SK-N-SH (cell line): ENCODE data around the gene TSHZ2. TPM values are rescaled to one million over a fixed set of nuclear protein-coding genes. Genes with fewer than 3 reads are reported as not detected.

ENCODE experiments used
- CTCF ChIA-PET: fragments of 300-600, 350-600 bp; formaldehyde crosslinking; extraction: SDS; loops from one replicate; lab custom pipeline; 2021; lab: Yijun Ruan, JAX
- POLR2A ChIA-PET: fragments of 350-600 bp; sonication (Branson Sonifier 250); formaldehyde crosslinking; extraction: SDS; loops from one replicate; lab custom pipeline; 2020; ENCODE audit warnings: antibody characterized with exemption, inconsistent platforms; lab: Yijun Ruan, JAX
- DNase-seq: peaks from one replicate; pipeline ENCODE4 v3.0.0; 2012
- H2AFZ ChIP-seq: fragments of 200-600 bp; sonication (generic); 2 replicates; pipeline ENCODE4 v1.8.1; 2016; ENCODE audit warnings: antibody characterized with exemption, mild to moderate bottlenecking, low read depth
- H3F3A ChIP-seq: fragments of 200-600 bp; sonication (generic); replicated peaks from 2 replicates; pipeline ENCODE3; 2016; ENCODE audit warnings: antibody characterized with exemption, mild to moderate bottlenecking; ENCODE audit not compliant: insufficient read depth
- H3K27ac ChIP-seq, 2 experiments: fragments of 200-500 bp in 1 of 2; fragments of 200-600 bp in 1 of 2; sonication (Bioruptor generic) in 1 of 2; sonication (generic), shearing (Covaris generic) in 1 of 2; 2 replicates each; pipeline versions ENCODE4 v1.5.1 to v1.6.1; 2014 to 2016; ENCODE audit warnings: low read depth in 2 of 2, inconsistent platforms in 1 of 2, low read length in 1 of 2, mild to moderate bottlenecking in 1 of 2, mixed read lengths in 1 of 2
- H3K27me3 ChIP-seq: fragments of 200-600 bp; sonication (generic), shearing (Covaris generic); 2 replicates; pipeline ENCODE4 v1.6.1; 2016; ENCODE audit warnings: mixed run types; ENCODE audit not compliant: insufficient read depth
- H3K36me3 ChIP-seq, 2 experiments: fragments of 200-500 bp in 1 of 2; fragments of 200-600 bp in 1 of 2; sonication (Bioruptor generic) in 1 of 2; sonication (generic) in 1 of 2; replicated peaks in 1 of 2; 2 replicates each; pipeline versions ENCODE3 to v1.5.1; 2014 to 2016; ENCODE audit warnings: low read length in 1 of 2, mild to moderate bottlenecking in 1 of 2; ENCODE audit not compliant: insufficient read depth in 2 of 2, control insufficient read depth in 1 of 2
- H3K4me1 ChIP-seq, 2 experiments: fragments of 200-500 bp in 1 of 2; fragments of 200-600 bp in 1 of 2; sonication (Bioruptor generic) in 1 of 2; sonication (generic), shearing (Covaris generic) in 1 of 2; 2 replicates each; pipeline versions ENCODE4 v1.5.1 to v1.6.1; 2014 to 2016; ENCODE audit warnings: low read depth in 1 of 2, low read length in 1 of 2, mixed run types in 1 of 2; ENCODE audit not compliant: insufficient read depth in 2 of 2, control insufficient read depth in 1 of 2
- H3K4me2 ChIP-seq: fragments of 200-600 bp; sonication (generic), shearing (Covaris generic); 2 replicates; pipeline ENCODE4 v1.6.1; 2017; ENCODE audit warnings: mixed run types
- H3K4me3 ChIP-seq, 2 experiments: fragments of 200-500 bp in 1 of 2; fragments of 200-600 bp in 1 of 2; sonication (Bioruptor generic) in 1 of 2; sonication (generic), shearing (Covaris generic) in 1 of 2; 2 replicates each; pipeline versions ENCODE4 v1.5.1 to v1.8.1; 2014 to 2016; ENCODE audit warnings: low read depth in 2 of 2, inconsistent platforms in 1 of 2, low read length in 1 of 2, mild to moderate bottlenecking in 1 of 2, mixed read lengths in 1 of 2, moderate library complexity in 1 of 2
- H3K79me2 ChIP-seq: fragments of 200-600 bp; sonication (generic); 2 replicates; pipeline ENCODE4 v1.8.1; 2017; ENCODE audit warnings: mild to moderate bottlenecking; ENCODE audit not compliant: insufficient read depth
- H3K9ac ChIP-seq: fragments of 200-600 bp; sonication (generic); 2 replicates; pipeline ENCODE4 v1.6.1; 2017; ENCODE audit warnings: mixed run types
- H3K9me2 ChIP-seq: fragments of 200-600 bp; sonication (generic); 2 replicates; pipeline ENCODE4 v1.6.1; 2017; ENCODE audit warnings: mixed run types
- H3K9me3 ChIP-seq: fragments of 200-600 bp; sonication (generic); 2 replicates; pipeline ENCODE4 v1.6.1; 2017; ENCODE audit warnings: mixed run types, mild to moderate bottlenecking, moderate library complexity
- H4K20me1 ChIP-seq: fragments of 200-600 bp; sonication (generic); 2 replicates; pipeline ENCODE4 v1.6.1; 2017; ENCODE audit warnings: mild to moderate bottlenecking, mixed run types; ENCODE audit not compliant: insufficient read depth
- CHD2 ChIP-seq: fragments of 150-350 bp; IDR thresholded peaks from 2 replicates; pipeline ENCODE4 v1.6.1; 2018; ENCODE audit warnings: low read length; ENCODE audit not compliant: partially characterized antibody
- CTCF ChIP-seq: fragments of 200-600 bp; sonication (generic); IDR thresholded peaks from 2 replicates; pipeline ENCODE4 v1.6.1; 2017; ENCODE audit warnings: antibody characterized with exemption, mild to moderate bottlenecking, moderate library complexity
- EZH2phosphoT487 ChIP-seq: fragments of 200-600 bp; sonication (generic); IDR thresholded peaks from 2 replicates; pipeline ENCODE4 v1.6.1; 2017; ENCODE audit warnings: low read depth, mixed run types, mild to moderate bottlenecking, antibody characterized with exemption, moderate library complexity, borderline replicate concordance
- FOXM1 ChIP-seq: IDR thresholded peaks from 2 replicates; pipeline ENCODE4 v1.4.0; 2012; ENCODE audit warnings: low read depth, mild to moderate bottlenecking
- GABPA ChIP-seq: IDR thresholded peaks from 2 replicates; pipeline ENCODE4 v1.4.0; 2012; ENCODE audit warnings: low read depth, mild to moderate bottlenecking
- GATA2 ChIP-seq: sonication (generic); formaldehyde crosslinking; IDR thresholded peaks from 2 replicates; pipeline ENCODE4 v1.5.0; 2020; ENCODE audit warnings: mild to moderate bottlenecking, missing genetic modification reagents
- JUND ChIP-seq: IDR thresholded peaks from 2 replicates; pipeline ENCODE4 v1.4.0; 2012
- MXI1 ChIP-seq: IDR thresholded peaks from 2 replicates; pipeline ENCODE4 v1.6.1; 2012; ENCODE audit warnings: mild to moderate bottlenecking, low read depth, low read length, improper control_type of control experiment
- POLR2AphosphoS5 ChIP-seq: IDR thresholded peaks from 2 replicates; pipeline ENCODE4 v1.6.1; 2012; ENCODE audit warnings: low read depth, low read length
- RAD21 ChIP-seq: IDR thresholded peaks from 2 replicates; pipeline ENCODE4 v1.6.1; 2012; ENCODE audit warnings: mild to moderate bottlenecking, low read length
- REST ChIP-seq: IDR thresholded peaks from 2 replicates; pipeline ENCODE4 v1.6.1; 2012; ENCODE audit warnings: mild to moderate bottlenecking, low read depth, low read length, moderate library complexity
- RFX5 ChIP-seq: IDR thresholded peaks from 2 replicates; pipeline ENCODE4 v1.6.1; 2012; ENCODE audit warnings: mild to moderate bottlenecking, improper control_type of control experiment, low read length
- TCF12 ChIP-seq: IDR thresholded peaks from 2 replicates; pipeline ENCODE4 v1.4.0; 2012
- YY1 ChIP-seq: IDR thresholded peaks from 2 replicates; pipeline ENCODE4 v1.4.0; 2012; ENCODE audit warnings: low read depth, mild to moderate bottlenecking
- ZBTB33 ChIP-seq: IDR thresholded peaks from 2 replicates; pipeline ENCODE4 v1.4.0; 2012; ENCODE audit warnings: low read depth, borderline replicate concordance
- WGBS: methylation state at CpG from one replicate; pipeline ENCODE4 v1.1.6; 2017; ENCODE audit warnings: low lambda C conversion rate; 5-methylcytosine and 5-hydroxymethylcytosine counted together
- polyA plus RNA-seq, 3 experiments: library from polyadenylated mRNA; depleted of rRNA; stranded (reverse); fragments of >200 nt; gene quantifications; 2 replicates each; pipeline ENCODE4 v1.2.3, GENCODE V29; 2012
- TF ChIP-seq, protein P1 (sequence below): fragments of 150-350 bp; IDR thresholded peaks from 2 replicates; pipeline ENCODE4 v1.6.1; 2016; ENCODE audit warnings: mild to moderate bottlenecking, low read depth, low read length

The TSHZ2 gene
- polyA plus RNA-seq, 1 of the 3 experiments (the other 2 are of a cell fraction) = 0.13 TPM

- no peaks in the 10 kb centered on the region for H3K36me3 ChIP-seq
- H3K9ac ChIP-seq = no peak overlapping the region
- H3K79me2 ChIP-seq = no peaks in the 10 kb centered on the region
- no peak overlapping the region for H2AFZ ChIP-seq
- 43% methylated on average over 2 of the region's 2 CpGs for WGBS
- H3K27me3 ChIP-seq = no peaks in the 10 kb centered on the region
- TF ChIP-seq POLR2AphosphoS5 = no peak
- TF ChIP-seq MXI1 = no peak
- TF ChIP-seq YY1 = no peak
- TF ChIP-seq JUND = no peak
- no peak for TF ChIP-seq ZBTB33
- no peak for TF ChIP-seq CTCF
- TF ChIP-seq RFX5 = no peak
- no peak for TF ChIP-seq GABPA
- no peak for TF ChIP-seq CHD2
- no peak for TF ChIP-seq RAD21
- TF ChIP-seq, protein P1, sequence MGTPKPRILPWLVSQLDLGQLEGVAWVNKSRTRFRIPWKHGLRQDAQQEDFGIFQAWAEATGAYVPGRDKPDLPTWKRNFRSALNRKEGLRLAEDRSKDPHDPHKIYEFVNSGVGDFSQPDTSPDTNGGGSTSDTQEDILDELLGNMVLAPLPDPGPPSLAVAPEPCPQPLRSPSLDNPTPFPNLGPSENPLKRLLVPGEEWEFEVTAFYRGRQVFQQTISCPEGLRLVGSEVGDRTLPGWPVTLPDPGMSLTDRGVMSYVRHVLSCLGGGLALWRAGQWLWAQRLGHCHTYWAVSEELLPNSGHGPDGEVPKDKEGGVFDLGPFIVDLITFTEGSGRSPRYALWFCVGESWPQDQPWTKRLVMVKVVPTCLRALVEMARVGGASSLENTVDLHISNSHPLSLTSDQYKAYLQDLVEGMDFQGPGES = no peak
- TF ChIP-seq, all 33 proteins: peak for 0
- DNase-seq = no peak
- Histone ChIP-seq H3K4me3 (no peak overlapping the region), H4K20me1 (no peaks in the 10 kb centered on the region), H3K27ac (no peak overlapping the region), H3K4me2 (no peak overlapping the region), H3K9me3 (no peaks in the 10 kb centered on the region), H3F3A (no peaks in the 10 kb centered on the region), H3K9me2 (no peaks in the 10 kb centered on the region), H3K4me1 (peaks cover 0 to 7% of the 10 kb centered on the region in 2 experiments; a peak in 1 of 4 replicates)
- CTCF ChIA-PET = interaction anchor here (1.3 to 2.1 kb wide), 2 partner anchors 39 to 370 kb away, joined by 3 to 6 read pairs; no protein-coding TSS in a partner anchor
- POLR2A ChIA-PET = no interaction called here
Measured at GRCh38 chr20:53177687-53178086, 205.5 kb downstream of the TSHZ2 start.

- Histone ChIP-seq H3K9me3 (no peaks in the 10 kb centered on the region), H3K9ac (no peak overlapping the region), H3K4me3 (no peak overlapping the region), H3K27ac (no peak overlapping the region), H2AFZ (no peak overlapping the region), H3K4me1 (peaks cover 0 to 5% of the 10 kb centered on the region in 2 experiments; a peak in 1 of 4 replicates), H3K36me3 (no peaks in the 10 kb centered on the region), H3K9me2 (no peaks in the 10 kb centered on the region), H3K27me3 (no peaks in the 10 kb centered on the region), H3K4me2 (no peak overlapping the region), H4K20me1 (no peaks in the 10 kb centered on the region), H3K79me2 (no peaks in the 10 kb centered on the region), H3F3A (no peaks in the 10 kb centered on the region)
- ChIA-PET CTCF (interaction anchor here (0.6 to 2.1 kb wide), 2 partner anchors 368 to 486 kb away, joined by 3 to 6 read pairs; no protein-coding TSS in a partner anchor), POLR2A (no interaction called here)
- WGBS = 60% methylated on average over 10 of the region's 10 CpGs
- DNase-seq = no peak
- no peak for TF ChIP-seq ZBTB33
- TF ChIP-seq CHD2 = no peak
- TF ChIP-seq REST = no peak
- TF ChIP-seq FOXM1 = no peak
- TF ChIP-seq TCF12 = no peak
- no peak for TF ChIP-seq EZH2phosphoT487
- no peak for TF ChIP-seq GATA2 (CRISPR knock-in tag)
Measured at GRCh38 chr20:53179749-53180148, 207.6 kb downstream of the TSHZ2 start.
